Right lobe of liver (tissue), 6 donors: Measurements from ENCODE around the gene INIP. TPM values are rescaled to one million over a fixed set of nuclear protein-coding genes. Genes with fewer than 3 reads are reported as not detected.

ENCODE experiments used
- ATAC-seq, 4 donors: fragments of 200-7000 bp; cut with Tn5 transposase; one replicate each; pipeline ENCODE4 v1.9.1; 2020; ENCODE audit warnings: mild to moderate bottlenecking in 4 of 4, moderate library complexity in 4 of 4
- DNase-seq, 3 donors: peaks; one replicate each; pipeline ENCODE4 v3.0.0-alpha.2; 2020
- H3K27ac ChIP-seq, 3 donors: fragments of 200-600 bp; one replicate each; pipeline ENCODE4 v1.8.0; 2022
- H3K27me3 ChIP-seq, 2 donors: fragments of 200-600 bp; one replicate each; pipeline ENCODE4 v1.8.0; 2022
- H3K36me3 ChIP-seq, 4 donors: fragments of 200-600 bp; sonication (generic) in 1 of 4; one replicate each; pipeline versions ENCODE4 v1.5.1 to v1.8.0; 2017 to 2022; ENCODE audit warnings: control low read depth in 1 of 4
- H3K4me1 ChIP-seq, 4 donors: fragments of 200-600 bp; sonication (generic) in 1 of 4; one replicate each; pipeline versions ENCODE4 v1.5.1 to v1.8.0; 2017 to 2022; ENCODE audit warnings: control low read depth in 1 of 4
- H3K4me3 ChIP-seq, 3 donors: fragments of 200-600 bp; one replicate each; pipeline ENCODE4 v1.8.0; 2022
- H3K9me3 ChIP-seq, 4 donors: fragments of 200-600 bp; sonication (generic) in 1 of 4; one replicate each; pipeline versions ENCODE4 v1.5.1 to v1.8.0; 2017 to 2022; ENCODE audit warnings: control low read depth in 1 of 4
- POLR2A ChIP-seq: fragments of 450-650 bp; IDR thresholded peaks from one replicate; pipeline ENCODE4 v1.6.1; 2017; ENCODE audit warnings: antibody characterized with exemption, mild to moderate bottlenecking
- WGBS: methylation state at CpG from one replicate; pipeline ENCODE4 v1.1.6; 2018; ENCODE audit warnings: low coverage, low lambda C conversion rate; ENCODE audit not compliant: insufficient coverage; ENCODE audit errors: missing lambda C conversion rate; 5-methylcytosine and 5-hydroxymethylcytosine counted together
- intact Hi-C, 2 donors: fragments of 100-400 bp; cut with DNase I; formaldehyde crosslinking; loops; one replicate each; pipeline versions ENCODE4 v1.11.2 to v1.14.1; 2022
- total RNA-seq, 6 experiments: library from RNA; depleted of rRNA in 2 of 6; stranded (reverse); fragments of >200 nt in 2 of 6; fragmentation: NEBNext Ultra II Directional in 3 of 6; extraction: Animal tissue kit (Norgen Biotek cat#: 25700) in 3 of 6; gene quantifications; one replicate each; pipeline versions ENCODE4 v1.1.0 to v1.2.4, GENCODE V29; 2016 to 2023
- TF ChIP-seq, protein P1 (sequence below), 4 donors: fragments of 200-600 bp in 3 of 4; fragments of 450-650 bp in 1 of 4; IDR thresholded peaks; one replicate each; pipeline versions ENCODE4 v1.5.1 to v1.8.0; 2016 to 2022; ENCODE audit warnings: antibody characterized with exemption in 4 of 4, mild to moderate bottlenecking in 2 of 4
- donor health status: DM: no; HTN: yes; CAD: no.
- donor health status: DM: no; HTN: no; CAD: no.
- donor health status: DM: no; HTN: no; CAD: no.
- donor health status: DM: no; HTN: yes; CAD: no.
- donor health status: DM: no; HTN: yes; CAD: no.

INIP gene
- total RNA-seq, 6 experiments from 2014 or later, result 8.2 to 15.5 (median 11.1) TPM

DNA sequence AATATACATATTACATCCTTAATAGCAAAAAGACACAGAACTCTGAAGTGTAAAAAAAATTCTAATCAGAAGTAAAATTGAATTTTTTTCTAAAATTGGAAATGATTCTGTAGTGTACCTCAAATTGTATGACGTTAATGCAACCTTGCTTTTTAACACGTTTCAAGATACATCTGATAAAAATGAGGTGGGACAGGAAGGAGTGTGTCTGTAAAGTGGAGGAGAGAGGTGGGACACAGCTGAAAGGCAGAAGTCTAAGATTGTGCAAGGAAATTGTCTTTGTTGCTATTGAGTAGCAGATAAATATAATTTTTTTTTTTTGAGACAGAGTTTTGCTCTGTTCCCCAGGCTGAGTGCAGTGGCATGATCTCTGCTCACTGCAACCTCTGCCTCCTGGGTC lies 17.0 kb upstream of the INIP start:
- DNase-seq (no peak), ATAC-seq (no peak)
- no peak for TF ChIP-seq POLR2A
- TF ChIP-seq, protein P1, sequence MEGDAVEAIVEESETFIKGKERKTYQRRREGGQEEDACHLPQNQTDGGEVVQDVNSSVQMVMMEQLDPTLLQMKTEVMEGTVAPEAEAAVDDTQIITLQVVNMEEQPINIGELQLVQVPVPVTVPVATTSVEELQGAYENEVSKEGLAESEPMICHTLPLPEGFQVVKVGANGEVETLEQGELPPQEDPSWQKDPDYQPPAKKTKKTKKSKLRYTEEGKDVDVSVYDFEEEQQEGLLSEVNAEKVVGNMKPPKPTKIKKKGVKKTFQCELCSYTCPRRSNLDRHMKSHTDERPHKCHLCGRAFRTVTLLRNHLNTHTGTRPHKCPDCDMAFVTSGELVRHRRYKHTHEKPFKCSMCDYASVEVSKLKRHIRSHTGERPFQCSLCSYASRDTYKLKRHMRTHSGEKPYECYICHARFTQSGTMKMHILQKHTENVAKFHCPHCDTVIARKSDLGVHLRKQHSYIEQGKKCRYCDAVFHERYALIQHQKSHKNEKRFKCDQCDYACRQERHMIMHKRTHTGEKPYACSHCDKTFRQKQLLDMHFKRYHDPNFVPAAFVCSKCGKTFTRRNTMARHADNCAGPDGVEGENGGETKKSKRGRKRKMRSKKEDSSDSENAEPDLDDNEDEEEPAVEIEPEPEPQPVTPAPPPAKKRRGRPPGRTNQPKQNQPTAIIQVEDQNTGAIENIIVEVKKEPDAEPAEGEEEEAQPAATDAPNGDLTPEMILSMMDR (IDR thresholded peaks at IDR 0.05), result no peak
- Histone ChIP-seq H3K4me1 (peaks cover 0 to 11% (median 5%) of the 10 kb centered on the region in 4 donors), H3K4me3 (no peak overlapping the region), H3K9me3 (no peaks in the 10 kb centered on the region), H3K27ac (no peak overlapping the region), H3K36me3 (no peaks in the 10 kb centered on the region), H3K27me3 (no peaks in the 10 kb centered on the region)
- WGBS, result 65% methylated on average over 2 of the region's 2 CpGs
- intact Hi-C loops, result no loop called here

DNA sequence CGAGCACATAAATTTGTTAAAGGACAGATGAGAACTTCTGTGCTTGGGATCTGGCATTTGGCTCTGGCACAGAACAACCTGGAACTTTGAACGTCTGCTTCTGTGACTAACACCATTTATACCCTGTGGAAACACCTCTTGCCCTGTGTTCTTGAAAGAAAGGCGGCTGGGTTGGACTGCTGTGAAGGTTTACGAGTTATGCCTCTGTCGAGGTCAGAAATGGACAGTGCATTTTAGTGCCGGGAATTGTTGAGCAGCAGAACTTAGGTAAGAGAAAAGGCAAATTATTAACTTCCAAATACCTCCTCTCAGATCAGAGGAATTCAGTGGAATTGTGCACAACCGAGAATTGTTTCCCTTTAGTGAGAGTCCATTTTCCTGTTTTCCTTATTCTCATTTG lies 14.1 kb upstream of the INIP start:
- Histone ChIP-seq H3K36me3 (no peaks in the 10 kb centered on the region), H3K27ac (peak overlapping the region; percentile 48 to 70 (median 65)), H3K27me3 (no peaks in the 10 kb centered on the region), H3K4me1 (peaks cover 0 to 11% (median 5%) of the 10 kb centered on the region in 4 donors), H3K9me3 (no peaks in the 10 kb centered on the region), H3K4me3 (peak overlapping the region in 2 of 3 donors; percentile 17 to 21)
- ATAC-seq (peak; percentile 85 to 87 (median 86)), DNase-seq (peak in 2 of 3 donors; percentile 33 to 74)
- intact Hi-C loops, result no loop called here
- TF ChIP-seq, protein P1 (IDR thresholded peaks at IDR 0.05), result no peak
- peak; percentile 55 for TF ChIP-seq POLR2A
- WGBS, result 36% methylated on average over 7 of the region's 7 CpGs

DNA sequence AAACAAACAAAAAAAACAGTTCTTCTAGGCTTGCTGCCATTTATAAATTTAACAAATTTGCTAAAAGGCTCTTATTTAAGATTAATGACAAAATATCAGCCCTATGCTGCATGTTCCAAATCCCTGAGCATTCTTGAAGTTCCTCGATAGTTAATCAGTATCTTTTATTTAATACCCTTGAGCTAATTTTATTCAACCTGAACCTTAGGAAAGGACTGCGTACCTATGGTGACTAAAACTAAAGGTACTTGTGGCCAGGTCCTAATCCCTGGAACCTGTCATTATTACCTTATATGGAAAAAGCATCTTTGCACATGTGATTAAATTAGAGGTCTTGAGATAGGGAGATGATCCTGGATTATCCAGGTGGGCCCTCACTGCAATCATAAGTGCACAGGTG lies 10.5 kb upstream of the INIP start:
- Histone ChIP-seq H3K4me3 (no peak overlapping the region), H3K9me3 (no peaks in the 10 kb centered on the region), H3K27ac (no peak overlapping the region), H3K27me3 (no peaks in the 10 kb centered on the region), H3K36me3 (no peaks in the 10 kb centered on the region), H3K4me1 (peaks cover 0 to 11% (median 4%) of the 10 kb centered on the region in 4 donors)
- ATAC-seq (no peak), DNase-seq (no peak)
- no peak for TF ChIP-seq POLR2A
- TF ChIP-seq, protein P1 (IDR thresholded peaks at IDR 0.05), result no peak
- WGBS, result 88% methylated on average over 2 of the region's 2 CpGs
- intact Hi-C loops, result no loop called here

DNA sequence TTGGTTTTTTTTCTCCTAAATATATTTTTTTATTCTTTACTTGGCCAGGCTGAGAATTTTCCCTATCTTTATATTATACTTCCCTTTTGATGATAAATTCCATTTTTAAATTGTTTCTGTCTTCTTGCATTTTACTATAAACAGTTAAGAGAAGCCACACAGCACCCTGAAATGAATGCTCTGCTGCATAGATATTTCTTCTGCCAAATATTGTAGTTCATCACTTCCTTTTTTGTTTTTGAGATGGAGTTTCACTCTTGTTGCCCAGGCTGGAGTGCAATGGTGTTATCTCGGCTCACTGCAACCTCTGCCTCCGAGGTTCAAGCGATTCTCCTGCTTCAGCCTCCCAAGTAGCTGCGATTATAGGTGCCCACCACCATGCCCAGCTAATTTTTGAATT lies 8.5 kb upstream of the INIP start:
- intact Hi-C loops, result no loop called here
- H3K36me3 ChIP-seq, result no peaks in the 10 kb centered on the region
- ATAC-seq, result peak in 1 of 4 donors; percentile 54

More for the DNA sequence above, 8.5 kb upstream of the INIP start:
- Histone ChIP-seq H3K4me1 (peaks cover 0 to 2% (median 0%) of the 10 kb centered on the region in 4 donors), H3K9me3 (no peaks in the 10 kb centered on the region), H3K27me3 (no peaks in the 10 kb centered on the region), H3K27ac (no peak overlapping the region), H3K4me3 (no peak overlapping the region)
- no peak for DNase-seq
- TF ChIP-seq, protein P1 (IDR thresholded peaks at IDR 0.05), result no peak
- no peak for TF ChIP-seq POLR2A
- WGBS, result 95% methylated on average over 4 of the region's 4 CpGs
